Panc1 (cell line): ENCODE measurements around the gene MAP2K5. TPM values are rescaled to one million over a fixed set of nuclear protein-coding genes. Genes with fewer than 3 reads are reported as not detected.

Source experiments
- ATAC-seq: fragments of 200-7000 bp; cut with Tn5 transposase; 2 replicates; pipeline ENCODE4 v1.9.1; 2020; ENCODE audit warnings: mild to moderate bottlenecking, moderate library complexity
- BruUV-seq: library from RNA; stranded (reverse); fragments of 400-500 nt; replicated peaks from 2 replicates; lab custom pipeline; 2021; lab: Mats Ljungman, UMichigan
- CTCF ChIA-PET: fragments of 300-600 bp; sonication (Branson Sonifier 250); formaldehyde crosslinking; loops from one replicate; lab custom pipeline; 2022; ENCODE audit warnings: antibody characterized with exemption; lab: Charles Lee
- POLR2A ChIA-PET: fragments of 300-600 bp; sonication (Branson Sonifier 250); formaldehyde crosslinking; loops from one replicate; lab custom pipeline; 2022; ENCODE audit warnings: antibody characterized with exemption; lab: Charles Lee
- DNase-seq: peaks from one replicate; pipeline ENCODE4 v3.0.0-alpha.2; 2010; ENCODE audit warnings: low read depth, low spot score
- H3K27ac ChIP-seq: 2 replicates; pipeline ENCODE4 v1.5.1; 2011; ENCODE audit warnings: mild to moderate bottlenecking, low read length, inconsistent platforms
- H3K27me3 ChIP-seq: fragments of 200-500 bp; sonication (Bioruptor generic); 2 replicates; pipeline ENCODE4 v1.6.0; 2014; ENCODE audit warnings: low read length, inconsistent platforms; ENCODE audit not compliant: control insufficient read depth, insufficient read depth
- H3K36me3 ChIP-seq: fragments of 200-500 bp; sonication (Bioruptor generic); 2 replicates; pipeline ENCODE4 v1.5.1; 2014; ENCODE audit warnings: inconsistent platforms, mild to moderate bottlenecking, low read length, moderate library complexity; ENCODE audit not compliant: control insufficient read depth, insufficient read depth
- H3K4me1 ChIP-seq: 2 replicates; pipeline ENCODE4 v1.5.1; 2011; ENCODE audit warnings: inconsistent platforms, mild to moderate bottlenecking, low read length, moderate library complexity; ENCODE audit not compliant: control insufficient read depth, insufficient read depth
- H3K4me3 ChIP-seq, 2 experiments: 2 replicates each; pipeline ENCODE4 v1.5.1; 2011 to 2012; ENCODE audit warnings: low read depth in 2 of 2, low read length in 2 of 2, mild to moderate bottlenecking in 2 of 2, inconsistent platforms in 1 of 2, moderate library complexity in 1 of 2
- H3K9me3 ChIP-seq: fragments of 200-500 bp; sonication (Bioruptor generic); 2 replicates; pipeline ENCODE4 v1.5.1; 2014; ENCODE audit warnings: low read depth, mild to moderate bottlenecking, inconsistent platforms, low read length, moderate library complexity; ENCODE audit not compliant: control insufficient read depth, insufficient read depth
- POLR2AphosphoS5 ChIP-seq: IDR thresholded peaks from 2 replicates; pipeline ENCODE4 v1.6.1; 2012; ENCODE audit warnings: mild to moderate bottlenecking, low read depth, low read length, moderate library complexity
- SIN3A ChIP-seq: IDR thresholded peaks from 2 replicates; pipeline ENCODE4 v1.6.1; 2012; ENCODE audit warnings: low read depth, mild to moderate bottlenecking, low read length, moderate library complexity, borderline replicate concordance; ENCODE audit not compliant: insufficient read depth
- TCF7L2 ChIP-seq: IDR thresholded peaks from 2 replicates; pipeline ENCODE4 v1.6.1; 2011; ENCODE audit warnings: mild to moderate bottlenecking, low read depth, low read length, inconsistent platforms
- in situ Hi-C: cut with HindIII; loops from 2 replicates; pipeline ENCODE4 v1.10.0; 2016; ENCODE audit warnings: low sequenced_read_pairs, low pct_unique_long_range_greater_than_20kb
- intact Hi-C: fragments of 100-400 bp; cut with micrococcal nuclease; formaldehyde crosslinking; loops from one replicate; pipeline ENCODE4 v1.10.0; 2022; ENCODE audit not compliant: unreplicated experiment
- total RNA-seq: library from RNA; stranded (reverse); gene quantifications from one replicate; pipeline ENCODE4 v1.2.1, GENCODE V29; 2021; ENCODE audit not compliant: unreplicated experiment
- TF ChIP-seq, protein P1 (sequence below): fragments of 450-650 bp; IDR thresholded peaks from 2 replicates; pipeline ENCODE4 v1.5.1; 2017; ENCODE audit warnings: mild to moderate bottlenecking
- TF ChIP-seq, protein P2 (sequence below), 2 experiments: IDR thresholded peaks; 2 replicates each; pipeline ENCODE4 v1.6.1; 2011 to 2012; ENCODE audit warnings: low read depth in 2 of 2, control low read depth in 1 of 2, low read length in 1 of 2, mild to moderate bottlenecking in 1 of 2, moderate library complexity in 1 of 2; ENCODE audit not compliant: insufficient read depth in 1 of 2

The MAP2K5 gene
- total RNA-seq, 1 experiment from 2014 or later: 18.3 TPM

DNA sequence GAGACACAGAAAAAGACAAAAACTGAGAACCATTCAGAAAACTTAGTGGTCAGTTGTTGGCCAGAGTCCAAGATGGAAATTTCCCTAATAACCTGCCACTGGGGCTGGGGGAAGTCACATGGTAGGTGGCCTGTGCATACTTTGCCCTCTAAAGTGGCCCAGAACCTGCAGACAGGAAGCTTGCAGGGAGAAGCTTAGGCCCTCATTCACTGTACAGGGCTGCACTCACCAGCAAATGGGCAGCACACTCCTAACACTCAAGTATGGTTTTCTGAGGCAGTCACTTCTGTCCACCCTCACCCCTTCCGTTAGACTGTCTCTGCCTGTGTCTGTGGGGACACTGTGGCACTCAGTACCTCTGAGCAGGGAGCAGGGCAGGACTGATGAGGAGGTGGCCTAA lies 311.9 kb downstream of the MAP2K5 start:
- ChIA-PET POLR2A (no interaction called here), CTCF (no interaction called here)
- Histone ChIP-seq H3K4me3 (no peak overlapping the region), H3K27me3 (no peaks in the 10 kb centered on the region), H3K4me1 (peaks cover 19% of the 10 kb centered on the region), H3K27ac (peak overlapping the region; percentile 68; the same call in 1 of the 2 replicates), H3K36me3 (no peaks in the 10 kb centered on the region), H3K9me3 (no peaks in the 10 kb centered on the region)
- DNase-seq (no peak), ATAC-seq (peak; percentile 57)
- in situ Hi-C loops: loop anchor here (10.0 kb wide), 1 partner anchor 150 kb away; no protein-coding TSS in a partner anchor
- TF ChIP-seq, protein P1, sequence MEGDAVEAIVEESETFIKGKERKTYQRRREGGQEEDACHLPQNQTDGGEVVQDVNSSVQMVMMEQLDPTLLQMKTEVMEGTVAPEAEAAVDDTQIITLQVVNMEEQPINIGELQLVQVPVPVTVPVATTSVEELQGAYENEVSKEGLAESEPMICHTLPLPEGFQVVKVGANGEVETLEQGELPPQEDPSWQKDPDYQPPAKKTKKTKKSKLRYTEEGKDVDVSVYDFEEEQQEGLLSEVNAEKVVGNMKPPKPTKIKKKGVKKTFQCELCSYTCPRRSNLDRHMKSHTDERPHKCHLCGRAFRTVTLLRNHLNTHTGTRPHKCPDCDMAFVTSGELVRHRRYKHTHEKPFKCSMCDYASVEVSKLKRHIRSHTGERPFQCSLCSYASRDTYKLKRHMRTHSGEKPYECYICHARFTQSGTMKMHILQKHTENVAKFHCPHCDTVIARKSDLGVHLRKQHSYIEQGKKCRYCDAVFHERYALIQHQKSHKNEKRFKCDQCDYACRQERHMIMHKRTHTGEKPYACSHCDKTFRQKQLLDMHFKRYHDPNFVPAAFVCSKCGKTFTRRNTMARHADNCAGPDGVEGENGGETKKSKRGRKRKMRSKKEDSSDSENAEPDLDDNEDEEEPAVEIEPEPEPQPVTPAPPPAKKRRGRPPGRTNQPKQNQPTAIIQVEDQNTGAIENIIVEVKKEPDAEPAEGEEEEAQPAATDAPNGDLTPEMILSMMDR: no peak
- no TSS peak for BruUV-seq
- intact Hi-C loops: no loop called here

DNA sequence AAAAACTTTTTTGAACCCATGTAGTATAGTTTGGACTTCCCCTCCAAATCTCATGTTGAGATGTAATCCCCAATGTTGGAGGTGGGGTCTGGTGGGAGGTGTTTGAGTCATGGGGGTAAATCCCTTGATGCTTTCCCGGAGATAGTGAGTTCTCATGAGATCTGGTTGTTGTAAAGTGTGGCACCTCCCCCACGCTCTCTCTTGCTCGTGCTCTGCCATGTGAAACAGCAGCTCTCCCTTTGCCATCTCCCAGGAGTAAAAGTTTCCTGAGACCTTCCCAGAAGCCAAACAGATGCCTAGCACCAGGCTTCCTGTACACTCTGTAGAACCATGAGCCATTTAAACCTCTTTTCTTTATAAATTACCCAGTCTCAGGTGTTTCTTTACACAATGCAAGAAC lies 313.3 kb downstream of the MAP2K5 start:
- TF ChIP-seq, protein P1: no peak
- TF ChIP-seq, protein P2, sequence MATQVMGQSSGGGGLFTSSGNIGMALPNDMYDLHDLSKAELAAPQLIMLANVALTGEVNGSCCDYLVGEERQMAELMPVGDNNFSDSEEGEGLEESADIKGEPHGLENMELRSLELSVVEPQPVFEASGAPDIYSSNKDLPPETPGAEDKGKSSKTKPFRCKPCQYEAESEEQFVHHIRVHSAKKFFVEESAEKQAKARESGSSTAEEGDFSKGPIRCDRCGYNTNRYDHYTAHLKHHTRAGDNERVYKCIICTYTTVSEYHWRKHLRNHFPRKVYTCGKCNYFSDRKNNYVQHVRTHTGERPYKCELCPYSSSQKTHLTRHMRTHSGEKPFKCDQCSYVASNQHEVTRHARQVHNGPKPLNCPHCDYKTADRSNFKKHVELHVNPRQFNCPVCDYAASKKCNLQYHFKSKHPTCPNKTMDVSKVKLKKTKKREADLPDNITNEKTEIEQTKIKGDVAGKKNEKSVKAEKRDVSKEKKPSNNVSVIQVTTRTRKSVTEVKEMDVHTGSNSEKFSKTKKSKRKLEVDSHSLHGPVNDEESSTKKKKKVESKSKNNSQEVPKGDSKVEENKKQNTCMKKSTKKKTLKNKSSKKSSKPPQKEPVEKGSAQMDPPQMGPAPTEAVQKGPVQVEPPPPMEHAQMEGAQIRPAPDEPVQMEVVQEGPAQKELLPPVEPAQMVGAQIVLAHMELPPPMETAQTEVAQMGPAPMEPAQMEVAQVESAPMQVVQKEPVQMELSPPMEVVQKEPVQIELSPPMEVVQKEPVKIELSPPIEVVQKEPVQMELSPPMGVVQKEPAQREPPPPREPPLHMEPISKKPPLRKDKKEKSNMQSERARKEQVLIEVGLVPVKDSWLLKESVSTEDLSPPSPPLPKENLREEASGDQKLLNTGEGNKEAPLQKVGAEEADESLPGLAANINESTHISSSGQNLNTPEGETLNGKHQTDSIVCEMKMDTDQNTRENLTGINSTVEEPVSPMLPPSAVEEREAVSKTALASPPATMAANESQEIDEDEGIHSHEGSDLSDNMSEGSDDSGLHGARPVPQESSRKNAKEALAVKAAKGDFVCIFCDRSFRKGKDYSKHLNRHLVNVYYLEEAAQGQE (IDR thresholded peaks at IDR 0.05; ENCODE audit: insufficient read depth in 1 of 2, low read depth in 2 of 2, low read length in 1 of 2): no peak
- no peak for TF ChIP-seq POLR2AphosphoS5
- no peak for TF ChIP-seq SIN3A
- TF ChIP-seq TCF7L2: no peak
- Histone ChIP-seq H3K27me3 (no peaks in the 10 kb centered on the region), H3K4me1 (peaks cover 30% of the 10 kb centered on the region), H3K27ac (peak overlapping the region; percentile 36; the same call in 1 of the 2 replicates), H3K4me3 (no peak overlapping the region), H3K36me3 (no peaks in the 10 kb centered on the region), H3K9me3 (no peaks in the 10 kb centered on the region)
- no peak for ATAC-seq
- ChIA-PET POLR2A (no interaction called here), CTCF (no interaction called here)
- in situ Hi-C loops: loop anchor here (10.0 kb wide), 1 partner anchor 149 kb away; no protein-coding TSS in a partner anchor
- no peak for DNase-seq
- intact Hi-C loops: no loop called here
- no TSS peak for BruUV-seq

Other genes starting within 250 kb of the MAP2K5 start
- gene C15orf61, start 21.6 kb upstream of the MAP2K5 start, total RNA-seq: 5.6 TPM